ENCODE measurements around the gene LTB4R2. TPM values are rescaled to one million over a fixed set of nuclear protein-coding genes. Genes with fewer than 3 reads are reported as not detected.
A peak's percentile ranks its signal among the peaks of the same experiment; 100 is the strongest.

LTB4R2 gene
- total and polyA plus RNA-seq, 2 donors (not counting 1 experiment from before 2014, with no cell fraction given): 0.23 to 1.8 TPM

DNA sequence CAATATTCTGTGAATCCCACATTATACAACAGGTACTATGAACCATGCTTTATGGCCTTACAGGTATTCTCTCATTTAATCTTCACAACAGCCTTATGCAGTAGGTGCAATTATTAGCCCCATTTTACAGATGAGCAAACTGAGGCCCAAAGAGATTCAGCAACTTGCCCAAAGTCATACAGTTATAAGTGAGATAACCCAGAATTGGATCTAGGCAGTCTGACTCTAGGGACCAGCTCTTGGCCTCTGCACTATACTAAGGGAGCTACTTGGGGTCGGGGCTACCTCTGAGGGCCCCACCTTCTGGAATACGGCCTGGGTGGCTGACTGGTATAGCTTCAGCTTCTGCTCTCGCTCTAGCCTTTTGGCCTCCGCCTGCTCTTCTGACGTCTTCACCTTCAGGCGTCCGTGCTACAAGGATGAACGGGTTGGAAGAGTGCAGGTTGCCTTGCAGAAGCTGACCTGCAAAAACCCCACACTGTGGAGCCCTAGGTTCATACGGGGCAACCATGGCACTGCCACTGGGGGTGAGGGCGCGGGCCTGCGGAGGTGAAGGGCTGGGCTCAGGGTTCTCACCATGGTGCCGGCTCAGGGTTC is 39.3 kb upstream of the LTB4R2 start:
- no peak for TF ChIP-seq EZH2 (IDR thresholded peaks at IDR 0.05; ENCODE audit: low read length, missing control alignments)
- TF ChIP-seq, protein P1, sequence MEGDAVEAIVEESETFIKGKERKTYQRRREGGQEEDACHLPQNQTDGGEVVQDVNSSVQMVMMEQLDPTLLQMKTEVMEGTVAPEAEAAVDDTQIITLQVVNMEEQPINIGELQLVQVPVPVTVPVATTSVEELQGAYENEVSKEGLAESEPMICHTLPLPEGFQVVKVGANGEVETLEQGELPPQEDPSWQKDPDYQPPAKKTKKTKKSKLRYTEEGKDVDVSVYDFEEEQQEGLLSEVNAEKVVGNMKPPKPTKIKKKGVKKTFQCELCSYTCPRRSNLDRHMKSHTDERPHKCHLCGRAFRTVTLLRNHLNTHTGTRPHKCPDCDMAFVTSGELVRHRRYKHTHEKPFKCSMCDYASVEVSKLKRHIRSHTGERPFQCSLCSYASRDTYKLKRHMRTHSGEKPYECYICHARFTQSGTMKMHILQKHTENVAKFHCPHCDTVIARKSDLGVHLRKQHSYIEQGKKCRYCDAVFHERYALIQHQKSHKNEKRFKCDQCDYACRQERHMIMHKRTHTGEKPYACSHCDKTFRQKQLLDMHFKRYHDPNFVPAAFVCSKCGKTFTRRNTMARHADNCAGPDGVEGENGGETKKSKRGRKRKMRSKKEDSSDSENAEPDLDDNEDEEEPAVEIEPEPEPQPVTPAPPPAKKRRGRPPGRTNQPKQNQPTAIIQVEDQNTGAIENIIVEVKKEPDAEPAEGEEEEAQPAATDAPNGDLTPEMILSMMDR (conservative IDR thresholded peaks at IDR 0.05 in 1 of 2, IDR thresholded peaks at IDR 0.05 in 1 of 2; ENCODE audit: low read depth in 1 of 2, low read length in 2 of 2): no peak
- peak overlapping the region; percentile 89 for H2AFZ ChIP-seq (ENCODE audit: low read length)
- H3K4me1 ChIP-seq (ENCODE audit: control insufficient read depth, extremely low read depth, insufficient read depth, low read length): no peaks in the 10 kb centered on the region
- peak overlapping the region; percentile 67 to 99 (median 94) for H3K4me3 ChIP-seq (replicated peaks in 1 of 4; ENCODE audit: control extremely low read depth in 1 of 4, insufficient read depth in 1 of 4, low read depth in 3 of 4, low read length in 4 of 4)
- no peaks in the 10 kb centered on the region for H3K9me3 ChIP-seq (ENCODE audit: control insufficient read depth, insufficient read depth, low read depth, low read length)
- peak overlapping the region; percentile 99 for H3K9ac ChIP-seq (ENCODE audit: insufficient read depth, low read length)
- peaks cover 9% of the 10 kb centered on the region for H3K36me3 ChIP-seq (ENCODE audit: control insufficient read depth, insufficient read depth, low read length)
- no peaks in the 10 kb centered on the region for H3K27me3 ChIP-seq (ENCODE audit: control insufficient read depth, insufficient read depth, low read length)
- H3K4me2 ChIP-seq (ENCODE audit: extremely low read depth, insufficient read depth, low read length): peak overlapping the region; percentile 89
- H3K79me2 ChIP-seq (ENCODE audit: control insufficient read depth, insufficient read depth, low read length): no peaks in the 10 kb centered on the region
- H4K20me1 ChIP-seq (ENCODE audit: control insufficient read depth, extremely low read depth, insufficient read depth, low read length): no peaks in the 10 kb centered on the region
- H3K27ac ChIP-seq (ENCODE audit: insufficient read depth, low read length): peak overlapping the region; percentile 99
- DNase-seq (ENCODE audit: low read depth in 2 of 2): peak in 1 of 2 donors; percentile 5

DNA sequence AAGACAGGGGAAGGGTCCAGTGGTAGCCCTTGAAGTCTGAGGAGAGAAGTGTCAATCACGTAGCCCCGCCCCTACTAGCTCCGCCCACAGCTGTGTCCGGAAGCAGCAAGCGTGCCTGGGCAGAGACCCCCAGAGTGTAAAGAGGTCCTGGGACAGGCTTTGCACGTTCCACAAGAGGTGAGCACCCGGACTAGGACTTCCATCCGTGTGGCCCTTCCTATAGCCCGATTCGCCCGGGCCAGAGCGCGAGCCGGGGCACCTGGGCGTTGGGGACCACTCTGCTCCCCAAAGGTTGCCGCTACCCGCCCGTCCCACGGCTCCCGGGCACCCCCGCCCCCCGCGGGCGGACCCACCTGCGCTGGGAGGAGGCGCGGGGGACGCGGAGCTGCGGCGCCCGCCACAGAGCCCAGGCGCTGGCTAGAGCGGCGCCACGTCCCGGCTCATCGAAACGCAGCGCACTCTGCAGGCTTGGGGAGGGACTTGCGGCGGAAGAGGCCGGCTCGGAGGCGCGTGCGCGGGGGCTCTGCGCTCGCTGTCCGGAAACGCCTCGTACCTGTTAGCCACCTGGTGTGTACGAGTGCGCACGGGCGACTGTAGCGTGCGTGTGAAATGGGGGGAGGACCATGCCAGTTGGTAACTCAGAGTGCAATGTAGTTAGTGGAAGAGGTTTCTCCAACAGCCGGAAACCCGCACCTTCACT is 38.7 kb upstream of the LTB4R2 start, which contains the start of gene RABGGTA:
Gene RABGGTA (minus strand): TSS at position 464 of the 700 bp plus-strand sequence. CDS start 482 bp downstream, outside the sequence.
- Histone ChIP-seq H3K4me1 (ENCODE audit: control insufficient read depth, extremely low read depth, insufficient read depth, low read length) (no peaks in the 10 kb centered on the region), H2AFZ (ENCODE audit: low read length) (peak within 1 kb of the TSS; percentile 89), H3K79me2 (ENCODE audit: control insufficient read depth, insufficient read depth, low read length) (no peaks in the 10 kb centered on the region), H3K9me3 (ENCODE audit: control insufficient read depth, insufficient read depth, low read depth, low read length) (no peaks in the 10 kb centered on the region), H3K36me3 (ENCODE audit: control insufficient read depth, insufficient read depth, low read length) (peaks cover 7% of the 10 kb centered on the region), H4K20me1 (ENCODE audit: control insufficient read depth, extremely low read depth, insufficient read depth, low read length) (no peaks in the 10 kb centered on the region), H3K4me3 (replicated peaks in 1 of 4; ENCODE audit: control extremely low read depth in 1 of 4, insufficient read depth in 1 of 4, low read depth in 3 of 4, low read length in 4 of 4) (peak within 1 kb of the TSS; percentile 67 to 99 (median 94)), H3K27ac (ENCODE audit: insufficient read depth, low read length) (peak within 1 kb of the TSS; percentile 99), H3K27me3 (ENCODE audit: control insufficient read depth, insufficient read depth, low read length) (no peaks in the 10 kb centered on the region), H3K4me2 (ENCODE audit: extremely low read depth, insufficient read depth, low read length) (peak within 1 kb of the TSS; percentile 89), H3K9ac (ENCODE audit: insufficient read depth, low read length) (peak within 1 kb of the TSS; percentile 99)
- DNase-seq (ENCODE audit: low read depth in 2 of 2): peak; percentile 85 to 88
- TF ChIP-seq, protein P1 (conservative IDR thresholded peaks at IDR 0.05 in 1 of 2, IDR thresholded peaks at IDR 0.05 in 1 of 2; ENCODE audit: low read depth in 1 of 2, low read length in 2 of 2): peak; percentile 60
- TF ChIP-seq EZH2 (IDR thresholded peaks at IDR 0.05; ENCODE audit: low read length, missing control alignments): no peak

DNA sequence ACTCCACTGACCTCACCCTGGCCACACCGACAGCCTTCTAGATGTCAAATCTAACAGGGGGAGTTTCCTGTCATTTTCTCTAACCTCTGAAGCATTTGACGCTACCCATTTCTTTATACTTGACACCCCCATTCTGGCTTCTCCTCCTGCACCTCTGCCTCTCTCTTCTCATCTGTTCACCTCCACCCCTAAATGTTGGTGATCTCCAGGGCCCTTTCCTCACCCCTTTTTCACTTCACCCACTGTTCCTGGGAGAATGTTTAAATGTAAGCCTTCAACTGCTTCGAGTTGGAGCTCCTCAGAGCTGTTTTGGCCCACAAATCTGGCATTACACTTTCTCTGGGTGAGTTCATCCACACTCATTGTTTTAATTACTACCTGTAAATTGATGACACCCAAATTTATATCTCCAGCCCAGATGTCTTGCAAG is 38.1 kb upstream of the LTB4R2 start:
- H3K27ac ChIP-seq (ENCODE audit: insufficient read depth, low read length): peak overlapping the region; percentile 99
- H3K27me3 ChIP-seq (ENCODE audit: control insufficient read depth, insufficient read depth, low read length): no peaks in the 10 kb centered on the region
- TF ChIP-seq EZH2 (IDR thresholded peaks at IDR 0.05; ENCODE audit: low read length, missing control alignments): no peak
- TF ChIP-seq, protein P1 (conservative IDR thresholded peaks at IDR 0.05 in 1 of 2, IDR thresholded peaks at IDR 0.05 in 1 of 2; ENCODE audit: low read depth in 1 of 2, low read length in 2 of 2): no peak

More for the DNA sequence above, 38.1 kb upstream of the LTB4R2 start:
- peaks cover 4% of the 10 kb centered on the region for H3K36me3 ChIP-seq (ENCODE audit: control insufficient read depth, insufficient read depth, low read length)
- no peaks in the 10 kb centered on the region for H4K20me1 ChIP-seq (ENCODE audit: control insufficient read depth, extremely low read depth, insufficient read depth, low read length)
- no peaks in the 10 kb centered on the region for H3K9me3 ChIP-seq (ENCODE audit: control insufficient read depth, insufficient read depth, low read depth, low read length)
- peak overlapping the region; percentile 99 for H3K9ac ChIP-seq (ENCODE audit: insufficient read depth, low read length)
- no peak for DNase-seq (ENCODE audit: low read depth in 2 of 2)
- H3K4me1 ChIP-seq (ENCODE audit: control insufficient read depth, extremely low read depth, insufficient read depth, low read length): no peaks in the 10 kb centered on the region
- peak overlapping the region; percentile 67 to 99 (median 84) for H3K4me3 ChIP-seq (replicated peaks in 1 of 4; ENCODE audit: control extremely low read depth in 1 of 4, insufficient read depth in 1 of 4, low read depth in 3 of 4, low read length in 4 of 4)
- peak overlapping the region; percentile 85 for H2AFZ ChIP-seq (ENCODE audit: low read length)
- H3K4me2 ChIP-seq (ENCODE audit: extremely low read depth, insufficient read depth, low read length): peak overlapping the region; percentile 89
- H3K79me2 ChIP-seq (ENCODE audit: control insufficient read depth, insufficient read depth, low read length): no peaks in the 10 kb centered on the region
